Measurements from ENCODE around the gene AOC2.

GRCh38 chr17:42898147-42898811, 53.9 kb downstream of the AOC2 start:
- TF ChIP-seq YY1 (IDR thresholded peaks at IDR 0.05; ENCODE audit: insufficient read depth, insufficient read length) = no peak
- TF ChIP-seq SUZ12 (IDR thresholded peaks at IDR 0.05; ENCODE audit: extremely low read depth, insufficient read depth, insufficient read length) = no peak
- TF ChIP-seq ZNF274 (IDR thresholded peaks at IDR 0.05; ENCODE audit: low read depth, low read length) = no peak
